HFFc6 (cell line): Measurements from ENCODE around the gene SLC13A1. TPM values are rescaled to one million over a fixed set of nuclear protein-coding genes. Genes with fewer than 3 reads are reported as not detected.

Experiments
- DNase-seq: peaks from one replicate; pipeline ENCODE4 v3.0.0-alpha.2; 2018
- H3K27ac Mint-ChIP-seq: 2 replicates; pipeline ENCODE4 v1.8.0; 2020; ENCODE audit warnings: mild to moderate bottlenecking, mixed read lengths
- H3K27me3 Mint-ChIP-seq: 2 replicates; pipeline ENCODE4 v1.8.0; 2021; ENCODE audit warnings: mild to moderate bottlenecking, moderate library complexity, mixed read lengths; ENCODE audit not compliant: insufficient read depth
- H3K36me3 Mint-ChIP-seq: 2 replicates; pipeline ENCODE4 v1.8.0; 2021; ENCODE audit warnings: low read depth, mixed read lengths
- H3K4me1 Mint-ChIP-seq: 2 replicates; pipeline ENCODE4 v1.8.0; 2020; ENCODE audit warnings: low read depth, mixed read lengths
- H3K4me3 Mint-ChIP-seq: 2 replicates; pipeline ENCODE4 v1.8.0; 2020; ENCODE audit warnings: mild to moderate bottlenecking, moderate library complexity, mixed read lengths
- H3K9me3 Mint-ChIP-seq: 2 replicates; pipeline ENCODE4 v1.8.0; 2020; ENCODE audit warnings: mild to moderate bottlenecking, mixed read lengths
- total RNA-seq, 6 experiments: library from RNA; stranded (reverse); fragmentation: NEBNext Ultra II Directional; extraction: Animal tissue kit (Norgen Biotek cat#: 25700); gene quantifications; 2 replicates in 1 of 6; 3 replicates in 5 of 6; pipeline ENCODE4 v1.2.3, GENCODE V29; 2021
- TF ChIP-seq, protein P1 (sequence below): fragments of 200-600 bp; sonication (generic); IDR thresholded peaks from 2 replicates; pipeline ENCODE4 v1.5.0; 2021; ENCODE audit warnings: antibody characterized with exemption, mild to moderate bottlenecking

The SLC13A1 gene
- total RNA-seq, 6 experiments from 2014 or later = not detected

DNA sequence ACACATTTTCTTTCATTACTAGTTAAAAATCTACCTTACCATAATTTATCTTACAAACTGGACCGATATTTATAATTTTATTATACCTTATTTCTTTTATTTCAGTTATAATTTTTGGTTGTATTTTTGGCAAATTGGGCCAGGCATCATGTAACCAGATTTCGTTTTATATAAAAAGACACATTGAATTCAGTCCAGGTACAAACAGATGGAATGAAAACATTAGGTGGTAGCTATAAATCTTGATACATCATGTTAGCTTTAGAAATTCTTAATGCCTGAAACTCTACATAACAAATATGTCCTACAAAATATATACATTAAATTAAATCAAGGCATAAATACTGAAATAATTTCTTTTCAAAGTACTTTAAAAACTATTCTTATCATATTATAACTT, 73.1 kb downstream of the SLC13A1 start:
- Mint-ChIP-seq H3K27ac (no peak overlapping the region), H3K27me3 (no peaks in the 10 kb centered on the region; the same call in 1 of the 2 replicates), H3K4me3 (no peak overlapping the region), H3K36me3 (no peaks in the 10 kb centered on the region), H3K9me3 (peaks cover 36% of the 10 kb centered on the region), H3K4me1 (no peaks in the 10 kb centered on the region)
- no peak for DNase-seq
- TF ChIP-seq, protein P1, sequence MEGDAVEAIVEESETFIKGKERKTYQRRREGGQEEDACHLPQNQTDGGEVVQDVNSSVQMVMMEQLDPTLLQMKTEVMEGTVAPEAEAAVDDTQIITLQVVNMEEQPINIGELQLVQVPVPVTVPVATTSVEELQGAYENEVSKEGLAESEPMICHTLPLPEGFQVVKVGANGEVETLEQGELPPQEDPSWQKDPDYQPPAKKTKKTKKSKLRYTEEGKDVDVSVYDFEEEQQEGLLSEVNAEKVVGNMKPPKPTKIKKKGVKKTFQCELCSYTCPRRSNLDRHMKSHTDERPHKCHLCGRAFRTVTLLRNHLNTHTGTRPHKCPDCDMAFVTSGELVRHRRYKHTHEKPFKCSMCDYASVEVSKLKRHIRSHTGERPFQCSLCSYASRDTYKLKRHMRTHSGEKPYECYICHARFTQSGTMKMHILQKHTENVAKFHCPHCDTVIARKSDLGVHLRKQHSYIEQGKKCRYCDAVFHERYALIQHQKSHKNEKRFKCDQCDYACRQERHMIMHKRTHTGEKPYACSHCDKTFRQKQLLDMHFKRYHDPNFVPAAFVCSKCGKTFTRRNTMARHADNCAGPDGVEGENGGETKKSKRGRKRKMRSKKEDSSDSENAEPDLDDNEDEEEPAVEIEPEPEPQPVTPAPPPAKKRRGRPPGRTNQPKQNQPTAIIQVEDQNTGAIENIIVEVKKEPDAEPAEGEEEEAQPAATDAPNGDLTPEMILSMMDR = no peak

DNA sequence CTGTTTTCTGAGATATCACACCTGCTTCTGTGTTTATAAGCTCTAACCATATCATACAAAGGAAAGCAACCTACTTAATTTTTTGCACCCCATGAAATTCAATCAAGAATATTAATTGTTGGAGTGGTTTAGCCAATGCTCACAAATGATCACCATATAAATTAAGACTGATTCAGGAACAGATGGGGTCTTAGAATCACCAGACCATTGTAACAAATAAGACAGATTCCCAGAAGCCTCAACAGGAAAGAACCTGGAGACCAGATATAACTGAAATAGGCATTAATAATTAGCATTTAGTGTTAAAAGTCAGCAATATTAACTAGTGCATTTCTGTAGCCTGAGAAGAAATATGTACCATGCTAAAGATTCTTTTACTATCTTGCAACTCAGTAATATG, 73.6 kb downstream of the SLC13A1 start:
- no peaks in the 10 kb centered on the region for H3K4me1 Mint-ChIP-seq
- no peaks in the 10 kb centered on the region for H3K36me3 Mint-ChIP-seq
- H3K27ac Mint-ChIP-seq = no peak overlapping the region
- DNase-seq = no peak
- H3K9me3 Mint-ChIP-seq = peaks cover 40% of the 10 kb centered on the region
- TF ChIP-seq, protein P1 = no peak
- no peaks in the 10 kb centered on the region; the same call in 1 of the 2 replicates for H3K27me3 Mint-ChIP-seq
- H3K4me3 Mint-ChIP-seq = no peak overlapping the region

DNA sequence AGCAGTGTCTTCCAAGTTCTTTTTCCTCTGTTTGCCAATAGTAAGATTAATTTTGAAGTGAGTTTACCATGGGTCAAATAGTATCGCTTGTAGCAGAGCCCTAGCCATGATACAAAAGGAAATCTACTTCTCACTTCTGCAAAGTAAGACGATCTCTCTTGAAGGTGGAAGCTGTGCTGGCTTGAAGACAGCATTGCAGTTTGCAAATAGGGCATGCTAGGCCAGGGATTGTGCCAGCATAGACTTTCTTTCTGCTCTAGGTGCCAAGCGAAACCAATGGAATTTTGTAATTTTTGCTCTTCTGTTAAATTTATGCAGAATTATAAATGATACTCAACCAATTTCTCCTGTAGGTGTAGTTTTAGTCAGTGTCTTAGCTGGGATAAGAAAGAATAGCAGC, 74.5 kb downstream of the SLC13A1 start:
- Mint-ChIP-seq H3K36me3 (no peaks in the 10 kb centered on the region), H3K4me1 (no peaks in the 10 kb centered on the region), H3K27ac (no peak overlapping the region), H3K4me3 (no peak overlapping the region), H3K27me3 (no peaks in the 10 kb centered on the region; the same call in 1 of the 2 replicates), H3K9me3 (peaks cover 48% of the 10 kb centered on the region)
- DNase-seq = no peak
- TF ChIP-seq, protein P1 = no peak

DNA sequence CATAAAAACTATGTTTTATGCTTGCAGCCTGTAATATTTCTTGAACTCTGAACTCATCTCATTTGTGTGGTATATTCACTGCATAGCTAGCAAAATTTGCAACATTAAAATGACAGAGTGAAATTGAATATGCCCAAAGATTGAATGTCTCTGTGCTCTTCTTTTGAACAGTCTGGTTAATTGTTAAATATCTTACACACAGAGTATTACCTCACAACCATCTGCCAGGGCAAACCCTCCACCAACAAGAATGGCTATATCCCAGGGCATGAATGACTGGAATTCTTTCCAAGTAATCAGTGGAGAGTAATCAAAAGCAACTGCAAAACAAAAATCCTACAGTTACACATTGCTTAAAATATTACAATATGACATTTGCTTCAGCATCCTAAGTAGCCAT, 76.9 kb downstream of the SLC13A1 start:
- Mint-ChIP-seq H3K27me3 (no peaks in the 10 kb centered on the region; the same call in 1 of the 2 replicates), H3K27ac (no peak overlapping the region), H3K36me3 (no peaks in the 10 kb centered on the region), H3K9me3 (peaks cover 50% of the 10 kb centered on the region), H3K4me3 (no peak overlapping the region), H3K4me1 (no peaks in the 10 kb centered on the region)
- DNase-seq = no peak
- TF ChIP-seq, protein P1 = no peak

DNA sequence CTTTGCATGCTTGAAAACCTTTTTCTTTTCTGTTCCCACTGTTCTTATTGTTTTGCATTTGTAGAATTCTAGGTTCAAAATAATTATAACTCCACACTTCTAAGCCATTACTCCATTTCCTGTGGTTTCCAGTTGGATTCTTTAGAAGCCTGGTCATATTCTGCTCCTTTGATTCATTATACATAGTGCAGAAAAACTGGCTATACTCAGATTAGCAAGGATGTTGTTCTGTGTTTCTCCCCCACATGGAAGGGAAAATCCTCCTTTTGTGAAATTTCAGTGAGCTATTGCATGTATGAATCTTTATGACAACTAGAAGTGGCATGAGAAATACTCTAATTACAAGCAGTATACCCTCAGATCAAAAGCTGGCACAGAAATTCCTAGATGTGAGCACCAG, 79.5 kb downstream of the SLC13A1 start:
- Mint-ChIP-seq H3K4me1 (no peaks in the 10 kb centered on the region), H3K27ac (no peak overlapping the region), H3K36me3 (no peaks in the 10 kb centered on the region), H3K27me3 (no peaks in the 10 kb centered on the region), H3K9me3 (peaks cover 53% of the 10 kb centered on the region), H3K4me3 (no peak overlapping the region)
- TF ChIP-seq, protein P1 = no peak
- no peak for DNase-seq

DNA sequence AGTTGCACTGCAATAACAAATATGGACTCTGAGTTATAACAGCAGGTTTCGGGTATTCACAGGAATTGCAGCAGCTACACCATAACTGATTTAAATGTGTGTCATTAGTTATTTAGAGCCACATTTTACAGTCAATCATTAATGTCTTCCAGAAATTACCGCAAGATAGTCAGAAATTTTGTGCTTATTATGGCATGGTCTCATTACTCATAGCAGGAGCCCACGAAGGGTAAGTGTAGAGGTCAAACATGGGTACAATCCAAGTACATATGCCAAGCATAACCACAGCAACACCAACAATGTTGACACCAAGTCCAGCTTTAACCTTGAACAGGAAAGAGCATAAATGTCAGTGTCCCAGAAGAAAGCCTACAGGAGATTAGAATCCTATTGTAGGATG, 84.4 kb downstream of the SLC13A1 start:
- no peak overlapping the region for H3K4me3 Mint-ChIP-seq

More for the DNA sequence above, 84.4 kb downstream of the SLC13A1 start:
- Mint-ChIP-seq H3K27ac (no peak overlapping the region), H3K27me3 (no peaks in the 10 kb centered on the region), H3K4me1 (no peaks in the 10 kb centered on the region), H3K9me3 (peaks cover 56% of the 10 kb centered on the region), H3K36me3 (no peaks in the 10 kb centered on the region)
- DNase-seq = no peak
- TF ChIP-seq, protein P1 = no peak
